ENCODE results near the gene LRP1B.

The LRP1B gene

DNA sequence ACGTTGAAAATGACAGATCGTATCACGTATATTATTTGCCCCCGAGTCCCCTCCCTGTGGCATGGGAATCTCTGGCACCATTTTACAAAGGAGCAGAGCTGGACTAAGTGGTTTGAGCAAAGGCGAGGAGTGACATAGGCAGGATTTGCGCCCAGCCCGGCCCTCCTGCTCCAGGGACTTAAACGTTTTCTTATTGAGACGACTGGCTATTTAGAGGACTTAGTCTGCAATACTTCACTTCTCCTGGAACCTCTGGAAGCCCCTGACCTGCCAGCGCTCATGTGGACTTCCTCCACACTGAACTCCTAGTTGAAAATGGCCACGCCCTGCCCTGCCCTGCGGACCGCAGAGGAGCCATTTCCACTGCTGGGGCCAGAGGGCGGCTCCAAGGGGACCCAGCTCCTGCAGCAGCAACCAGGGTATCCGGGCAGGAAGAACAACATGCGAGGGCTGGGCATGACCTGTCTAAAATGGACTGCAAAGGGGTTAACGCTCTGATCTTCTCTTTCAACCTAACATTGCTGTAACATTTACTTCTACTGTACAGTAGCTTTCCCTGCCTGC, 690.7 kb downstream of the LRP1B start:
- TF ChIP-seq SIN3A (IDR thresholded peaks at IDR 0.05; ENCODE audit: borderline replicate concordance, insufficient read depth, low read length) (no peak), TAF1 (IDR thresholded peaks at IDR 0.05; ENCODE audit: borderline replicate concordance, insufficient read depth, low read length) (no peak), POLR2AphosphoS5 (IDR thresholded peaks at IDR 0.05; ENCODE audit: low read depth, low read length) (no peak), FOXP2 (optimal IDR thresholded peaks at IDR 0.05; ENCODE audit: borderline replicate concordance, extremely low read depth, extremely low read length, insufficient read depth) (no peak)
- TF ChIP-seq, protein P1, sequence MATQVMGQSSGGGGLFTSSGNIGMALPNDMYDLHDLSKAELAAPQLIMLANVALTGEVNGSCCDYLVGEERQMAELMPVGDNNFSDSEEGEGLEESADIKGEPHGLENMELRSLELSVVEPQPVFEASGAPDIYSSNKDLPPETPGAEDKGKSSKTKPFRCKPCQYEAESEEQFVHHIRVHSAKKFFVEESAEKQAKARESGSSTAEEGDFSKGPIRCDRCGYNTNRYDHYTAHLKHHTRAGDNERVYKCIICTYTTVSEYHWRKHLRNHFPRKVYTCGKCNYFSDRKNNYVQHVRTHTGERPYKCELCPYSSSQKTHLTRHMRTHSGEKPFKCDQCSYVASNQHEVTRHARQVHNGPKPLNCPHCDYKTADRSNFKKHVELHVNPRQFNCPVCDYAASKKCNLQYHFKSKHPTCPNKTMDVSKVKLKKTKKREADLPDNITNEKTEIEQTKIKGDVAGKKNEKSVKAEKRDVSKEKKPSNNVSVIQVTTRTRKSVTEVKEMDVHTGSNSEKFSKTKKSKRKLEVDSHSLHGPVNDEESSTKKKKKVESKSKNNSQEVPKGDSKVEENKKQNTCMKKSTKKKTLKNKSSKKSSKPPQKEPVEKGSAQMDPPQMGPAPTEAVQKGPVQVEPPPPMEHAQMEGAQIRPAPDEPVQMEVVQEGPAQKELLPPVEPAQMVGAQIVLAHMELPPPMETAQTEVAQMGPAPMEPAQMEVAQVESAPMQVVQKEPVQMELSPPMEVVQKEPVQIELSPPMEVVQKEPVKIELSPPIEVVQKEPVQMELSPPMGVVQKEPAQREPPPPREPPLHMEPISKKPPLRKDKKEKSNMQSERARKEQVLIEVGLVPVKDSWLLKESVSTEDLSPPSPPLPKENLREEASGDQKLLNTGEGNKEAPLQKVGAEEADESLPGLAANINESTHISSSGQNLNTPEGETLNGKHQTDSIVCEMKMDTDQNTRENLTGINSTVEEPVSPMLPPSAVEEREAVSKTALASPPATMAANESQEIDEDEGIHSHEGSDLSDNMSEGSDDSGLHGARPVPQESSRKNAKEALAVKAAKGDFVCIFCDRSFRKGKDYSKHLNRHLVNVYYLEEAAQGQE (IDR thresholded peaks at IDR 0.05; ENCODE audit: insufficient read depth in 1 of 2, low read depth in 2 of 2, low read length in 2 of 2): no peak

DNA sequence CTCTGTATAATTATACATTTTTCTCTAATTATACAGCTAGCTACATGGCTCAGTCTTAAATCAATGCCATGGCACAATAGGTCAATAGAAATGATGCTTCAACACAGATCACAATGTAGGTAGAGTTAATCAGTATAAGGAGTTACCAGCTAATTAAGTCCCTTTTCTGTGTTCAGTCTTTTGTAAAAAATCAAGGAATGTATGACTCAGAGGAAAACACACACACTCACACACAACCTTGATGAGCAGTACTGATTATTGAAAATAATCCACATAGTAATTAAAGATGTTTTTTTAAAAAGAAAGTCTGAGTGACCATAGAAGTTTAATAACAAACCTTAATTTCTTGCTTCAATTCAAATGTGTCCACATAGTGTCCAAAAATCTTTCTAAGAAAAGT, 691.3 kb downstream of the LRP1B start:
- TF ChIP-seq, protein P1 (IDR thresholded peaks at IDR 0.05; ENCODE audit: insufficient read depth in 1 of 2, low read depth in 2 of 2, low read length in 2 of 2): no peak
- no peak for TF ChIP-seq SIN3A (IDR thresholded peaks at IDR 0.05; ENCODE audit: borderline replicate concordance, insufficient read depth, low read length)
- no peak for TF ChIP-seq POLR2AphosphoS5 (IDR thresholded peaks at IDR 0.05; ENCODE audit: low read depth, low read length)
- TF ChIP-seq TAF1 (IDR thresholded peaks at IDR 0.05; ENCODE audit: borderline replicate concordance, insufficient read depth, low read length): no peak
- no peak for TF ChIP-seq FOXP2 (optimal IDR thresholded peaks at IDR 0.05; ENCODE audit: borderline replicate concordance, extremely low read depth, extremely low read length, insufficient read depth)

DNA sequence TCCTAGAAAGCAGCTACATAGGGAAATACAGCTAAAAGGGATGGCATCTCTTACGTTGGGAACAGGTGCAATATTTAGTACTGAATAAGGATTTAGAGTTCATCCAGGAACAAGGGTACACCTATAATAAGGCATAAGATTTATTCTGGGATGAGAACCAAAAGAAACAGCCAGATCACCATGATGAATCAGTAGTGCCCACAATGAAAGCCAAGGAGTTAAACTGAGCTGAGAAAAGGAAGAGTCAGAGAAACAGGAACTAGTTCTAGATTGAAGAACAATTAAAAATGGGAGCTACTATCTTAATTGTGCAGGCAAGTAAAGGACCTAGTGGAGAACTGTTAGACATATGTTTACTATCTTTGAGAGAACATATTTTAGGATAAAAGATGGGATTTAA, 692.3 kb downstream of the LRP1B start:
- TF ChIP-seq SIN3A (IDR thresholded peaks at IDR 0.05; ENCODE audit: borderline replicate concordance, insufficient read depth, low read length) (no peak), FOXP2 (optimal IDR thresholded peaks at IDR 0.05; ENCODE audit: borderline replicate concordance, extremely low read depth, extremely low read length, insufficient read depth) (no peak), TAF1 (IDR thresholded peaks at IDR 0.05; ENCODE audit: borderline replicate concordance, insufficient read depth, low read length) (no peak), POLR2AphosphoS5 (IDR thresholded peaks at IDR 0.05; ENCODE audit: low read depth, low read length) (no peak)
- TF ChIP-seq, protein P1 (IDR thresholded peaks at IDR 0.05; ENCODE audit: insufficient read depth in 1 of 2, low read depth in 2 of 2, low read length in 2 of 2): no peak

DNA sequence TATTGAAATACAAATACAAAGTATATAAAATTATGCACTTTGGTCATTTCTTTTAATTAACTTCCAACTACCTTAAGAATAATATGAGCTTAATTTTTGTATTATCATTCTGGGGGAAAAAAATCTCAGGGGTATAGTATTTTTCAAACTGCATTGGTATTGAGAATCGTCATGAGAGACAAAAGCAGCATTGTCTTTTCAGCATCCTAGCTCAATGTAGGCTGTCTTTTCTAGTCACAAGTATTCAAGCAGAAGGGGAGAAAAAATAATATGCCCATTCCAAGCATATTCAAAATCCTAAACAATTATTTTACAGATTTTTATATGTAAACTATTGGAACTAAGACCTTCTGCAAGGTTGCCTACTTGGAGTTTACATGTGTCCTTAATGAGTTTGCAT, 693.3 kb downstream of the LRP1B start:
- TF ChIP-seq TAF1 (IDR thresholded peaks at IDR 0.05; ENCODE audit: borderline replicate concordance, insufficient read depth, low read length) (no peak), POLR2AphosphoS5 (IDR thresholded peaks at IDR 0.05; ENCODE audit: low read depth, low read length) (no peak), FOXP2 (optimal IDR thresholded peaks at IDR 0.05; ENCODE audit: borderline replicate concordance, extremely low read depth, extremely low read length, insufficient read depth) (no peak), SIN3A (IDR thresholded peaks at IDR 0.05; ENCODE audit: borderline replicate concordance, insufficient read depth, low read length) (no peak)
- TF ChIP-seq, protein P1 (IDR thresholded peaks at IDR 0.05; ENCODE audit: insufficient read depth in 1 of 2, low read depth in 2 of 2, low read length in 2 of 2): no peak

All from PFSK-1 (cell line).